Ovary (tissue), 3 donors: ENCODE results near the gene KRTAP1-1.

Experiments used
- EP300 ChIP-seq: sonication (generic); formaldehyde crosslinking; IDR thresholded peaks from one replicate; pipeline ENCODE4 v1.6.1; 2017; ENCODE audit warnings: antibody characterized with exemption
- TF ChIP-seq, protein P1 (sequence below), 3 donors: fragments of 450-650 bp in 2 of 3; fragments of 200-600 bp in 1 of 3; IDR thresholded peaks; one replicate each; pipeline versions ENCODE4 v1.5.1 to v1.8.0; 2016 to 2022; ENCODE audit warnings: antibody characterized with exemption in 3 of 3, mild to moderate bottlenecking in 1 of 3
- donor health status: DM: no; HTN: no; CAD: no.

DNA sequence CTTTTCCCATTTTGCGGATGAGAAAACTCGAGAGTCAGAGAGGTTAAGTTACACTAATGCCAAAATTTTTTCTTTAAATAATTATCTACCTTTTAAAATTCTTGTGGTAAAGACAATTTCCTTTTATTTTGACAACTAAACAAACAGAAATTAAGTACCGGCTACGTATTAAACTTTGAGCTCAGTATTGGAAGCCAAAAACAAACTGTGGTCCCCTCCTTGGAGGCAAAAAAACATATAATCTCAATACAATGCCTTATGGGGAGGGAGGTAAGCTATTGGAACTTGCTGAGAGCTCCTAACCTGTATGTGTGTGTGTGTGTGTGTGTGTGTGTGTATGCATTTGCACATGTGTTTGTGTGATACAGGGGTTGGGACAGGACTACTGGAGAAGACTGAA lies 22.2 kb upstream of the KRTAP1-1 start:
- TF ChIP-seq, protein P1, sequence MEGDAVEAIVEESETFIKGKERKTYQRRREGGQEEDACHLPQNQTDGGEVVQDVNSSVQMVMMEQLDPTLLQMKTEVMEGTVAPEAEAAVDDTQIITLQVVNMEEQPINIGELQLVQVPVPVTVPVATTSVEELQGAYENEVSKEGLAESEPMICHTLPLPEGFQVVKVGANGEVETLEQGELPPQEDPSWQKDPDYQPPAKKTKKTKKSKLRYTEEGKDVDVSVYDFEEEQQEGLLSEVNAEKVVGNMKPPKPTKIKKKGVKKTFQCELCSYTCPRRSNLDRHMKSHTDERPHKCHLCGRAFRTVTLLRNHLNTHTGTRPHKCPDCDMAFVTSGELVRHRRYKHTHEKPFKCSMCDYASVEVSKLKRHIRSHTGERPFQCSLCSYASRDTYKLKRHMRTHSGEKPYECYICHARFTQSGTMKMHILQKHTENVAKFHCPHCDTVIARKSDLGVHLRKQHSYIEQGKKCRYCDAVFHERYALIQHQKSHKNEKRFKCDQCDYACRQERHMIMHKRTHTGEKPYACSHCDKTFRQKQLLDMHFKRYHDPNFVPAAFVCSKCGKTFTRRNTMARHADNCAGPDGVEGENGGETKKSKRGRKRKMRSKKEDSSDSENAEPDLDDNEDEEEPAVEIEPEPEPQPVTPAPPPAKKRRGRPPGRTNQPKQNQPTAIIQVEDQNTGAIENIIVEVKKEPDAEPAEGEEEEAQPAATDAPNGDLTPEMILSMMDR (IDR thresholded peaks at IDR 0.05), result no peak
- no peak for TF ChIP-seq EP300
